UCSD-AML1 (cell line): ENCODE data around the gene POLG.

ENCODE experiments used
- DNase-seq: peaks from one replicate; lab custom pipeline; 2025; ENCODE audit not compliant: unreplicated experiment; lab: John Stamatoyannopoulos, UW

The POLG gene

DNA sequence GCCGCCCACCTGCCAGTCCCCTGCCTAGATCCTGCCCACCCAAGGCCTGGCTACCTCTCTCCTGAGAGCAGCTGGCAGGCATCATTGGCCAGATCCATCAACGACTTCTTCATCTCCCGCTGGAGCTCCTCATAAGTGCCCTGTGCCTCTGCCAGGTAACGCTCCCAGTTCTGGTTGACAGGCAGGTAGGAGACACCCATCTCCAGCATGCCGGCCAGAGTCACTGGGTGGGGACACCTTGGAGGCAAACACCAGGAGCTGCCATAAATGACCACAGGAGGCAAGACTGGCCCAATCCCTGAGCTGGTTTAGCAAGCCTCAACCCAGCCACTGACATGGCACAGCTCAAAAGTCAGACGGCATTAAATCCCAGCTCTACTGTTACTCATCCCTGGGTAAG, 7.5 kb downstream of the POLG start:
- no peak for DNase-seq

DNA sequence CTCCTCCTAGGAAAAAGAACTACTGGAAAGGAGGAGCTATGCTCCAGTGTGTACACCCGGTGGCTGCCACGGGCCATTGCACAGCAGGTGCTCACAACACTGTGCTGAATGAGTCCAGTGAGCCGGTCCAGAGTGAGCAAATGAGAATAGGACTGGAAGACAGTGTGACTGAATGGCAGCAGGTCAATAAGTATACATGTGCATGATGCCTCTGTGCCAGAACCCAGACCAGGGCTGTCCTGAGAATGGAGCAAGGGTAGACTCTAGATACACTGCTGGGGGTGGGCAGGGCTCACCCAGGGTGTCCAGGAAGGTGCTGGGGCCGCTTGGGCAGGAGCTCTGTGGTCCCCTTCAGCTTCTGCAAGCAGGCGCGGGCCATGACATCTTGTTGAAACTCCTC, 8.3 kb downstream of the POLG start:
- no peak for DNase-seq

- no peak for DNase-seq
Measured at GRCh38 chr15:89325039-89325803, 9.4 kb downstream of the POLG start.

DNA sequence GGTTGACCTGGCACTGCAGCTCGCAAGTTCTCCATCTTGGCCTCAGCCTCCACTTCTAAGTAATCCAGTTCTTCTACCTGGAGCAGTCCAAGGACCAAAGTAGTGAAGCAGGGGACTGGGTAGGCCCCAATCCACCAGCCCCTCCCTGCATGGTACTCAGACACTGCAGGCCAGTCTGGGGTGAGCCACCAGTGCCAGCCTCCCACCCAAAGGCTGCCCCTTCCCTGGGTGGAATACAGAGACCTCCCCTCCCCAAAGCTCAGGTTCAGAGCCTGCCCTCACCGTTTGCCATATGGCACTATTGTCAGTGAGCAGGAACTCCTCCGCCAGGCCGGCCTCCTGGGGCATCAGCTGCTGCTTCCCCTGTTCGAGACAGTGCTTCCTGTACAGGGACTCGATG, 10.8 kb downstream of the POLG start:
- DNase-seq: no peak

DNA sequence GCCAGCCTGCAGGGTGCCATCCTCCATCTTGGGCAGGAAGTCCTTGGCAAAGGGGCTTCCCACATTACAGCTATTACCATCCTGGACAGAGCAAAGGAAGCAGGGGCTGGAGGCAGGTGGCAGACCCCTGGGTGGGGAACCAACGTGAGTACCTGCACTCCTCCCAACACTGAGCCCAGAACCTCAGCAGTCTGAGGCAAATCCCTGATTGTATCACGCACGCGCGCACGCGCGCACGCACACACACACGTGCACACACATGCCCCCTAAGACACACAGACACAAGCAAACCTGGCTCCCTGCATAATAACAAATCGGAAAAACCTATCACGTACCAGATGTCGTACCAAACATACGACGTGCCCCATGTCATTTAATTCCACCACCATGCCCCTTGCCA, 11.8 kb downstream of the POLG start:
- DNase-seq: no peak

- DNase-seq: no peak
Measured at GRCh38 chr15:89321521-89322410, 12.9 kb downstream of the POLG start.

DNA sequence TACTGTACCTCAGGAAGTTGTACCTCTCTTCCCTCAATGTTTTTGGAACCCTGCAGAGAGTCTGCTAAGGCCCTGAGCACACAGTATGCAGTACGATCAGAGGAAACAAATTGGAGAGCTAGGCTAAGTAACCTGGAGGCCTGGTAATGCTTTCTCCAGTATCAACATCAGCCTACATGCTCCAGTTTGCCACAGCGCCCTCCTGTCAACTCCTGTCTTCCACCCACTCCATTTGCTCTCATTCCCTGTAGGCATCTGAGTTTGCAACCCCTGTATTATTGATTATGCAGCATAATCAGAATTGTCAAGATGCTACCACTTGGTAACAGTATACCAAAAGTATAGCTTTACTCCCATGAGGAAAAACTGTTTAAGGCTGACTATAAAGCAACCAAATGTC, 14.4 kb downstream of the POLG start:
- no peak for DNase-seq

GRCh38 chr15:89319678-89320077, 14.9 kb downstream of the POLG start:
- DNase-seq: no peak

DNA sequence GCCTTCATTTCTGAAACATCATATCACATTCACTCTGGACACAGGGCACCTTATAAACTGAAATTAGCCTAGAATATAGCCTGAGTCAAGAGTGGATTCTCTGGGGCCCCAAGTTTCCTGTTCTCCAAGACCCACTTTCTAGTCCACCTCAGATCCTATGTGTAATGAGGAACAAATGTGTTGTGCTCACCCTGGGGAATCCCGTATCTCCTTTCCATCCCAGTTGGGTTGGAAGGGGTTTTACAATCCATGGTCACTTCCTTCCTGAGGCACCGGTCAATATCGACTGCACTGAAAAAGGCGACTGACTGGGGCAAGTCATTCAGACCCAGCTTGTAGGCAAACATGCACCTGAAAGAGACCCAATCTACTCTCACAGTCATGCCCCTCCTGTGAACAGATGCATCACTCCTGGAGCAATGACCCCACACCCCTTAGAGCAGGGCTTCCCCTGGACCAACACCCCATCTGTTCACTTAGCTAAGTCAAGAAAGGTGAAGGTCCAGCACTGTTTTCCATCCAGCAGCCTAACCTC, 17.4 kb downstream of the POLG start:
- DNase-seq: no peak

GRCh38 chr15:89316504-89316903, 18.1 kb downstream of the POLG start:
- no peak for DNase-seq

DNA sequence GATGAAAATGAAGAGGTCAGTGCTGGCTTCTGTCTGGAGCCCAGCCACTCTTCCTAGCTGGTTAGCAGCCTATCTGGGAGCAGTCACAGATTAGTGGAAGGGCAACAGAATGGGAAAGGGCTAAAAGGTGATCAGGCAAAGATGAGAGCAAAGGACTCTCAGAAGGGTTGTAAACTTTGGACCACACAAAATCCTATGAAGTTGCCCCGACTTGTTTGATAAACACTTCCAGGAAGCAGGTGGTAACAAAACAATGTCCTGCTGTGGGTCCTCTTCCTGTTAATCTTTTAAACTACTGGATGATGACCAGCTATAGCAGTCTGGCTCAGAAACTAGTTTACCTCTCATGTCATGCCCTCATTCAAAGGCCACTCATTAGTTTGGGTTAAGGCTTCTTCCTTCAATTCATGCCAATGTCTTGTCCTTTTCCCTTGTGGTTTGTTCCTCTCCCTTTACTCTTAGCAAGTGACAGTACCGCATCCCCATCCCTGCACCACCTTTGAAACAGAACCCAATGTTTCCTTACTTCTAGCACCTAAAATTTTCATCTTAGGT, 19.2 kb downstream of the POLG start:
- no peak for DNase-seq

- no peak for DNase-seq
Measured at GRCh38 chr15:89309993-89310392, 24.6 kb downstream of the POLG start.

GRCh38 chr15:89308236-89308635, 26.4 kb downstream of the POLG start:
- DNase-seq: no peak

DNA sequence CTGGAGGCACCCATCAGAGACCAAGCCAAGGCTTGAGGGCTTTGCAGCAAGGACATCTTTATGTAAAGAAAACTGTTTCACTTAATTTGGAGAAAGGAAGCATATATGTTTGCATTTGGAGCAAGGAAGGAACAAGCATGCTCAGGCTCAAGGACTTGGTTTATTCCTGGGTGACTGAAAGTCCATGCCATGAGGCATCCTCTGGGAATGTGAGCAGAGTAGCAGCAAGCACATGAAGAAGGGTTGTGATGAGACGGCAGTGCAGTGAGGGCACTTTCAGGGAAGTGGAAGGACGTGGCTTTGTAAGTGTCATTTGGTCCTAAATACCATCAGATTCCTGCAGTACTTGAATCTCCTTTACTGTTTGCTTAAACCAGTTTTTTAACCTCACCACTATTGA, 26.8 kb downstream of the POLG start:
- DNase-seq: no peak

- DNase-seq: no peak
Measured at GRCh38 chr15:89307046-89307587, 27.5 kb downstream of the POLG start.

DNA sequence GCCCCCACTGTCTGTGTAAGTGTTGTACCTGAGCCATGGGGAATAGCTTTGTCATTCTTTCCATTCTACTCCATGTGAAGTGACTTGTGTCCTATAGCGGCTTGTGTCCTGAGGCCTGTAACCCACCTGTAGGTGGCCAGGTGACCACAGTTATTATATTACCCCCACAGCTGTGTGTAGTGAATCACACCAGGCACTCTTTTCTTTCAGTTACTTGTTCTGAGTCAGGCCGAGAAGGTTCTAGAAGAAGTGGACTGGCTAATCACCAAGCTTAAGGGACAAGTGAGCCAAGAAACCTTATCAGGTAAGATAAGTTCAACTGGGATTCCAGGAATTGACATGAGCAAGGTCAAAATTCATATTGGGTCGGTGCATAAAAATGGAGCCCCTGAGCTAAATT, 29.2 kb downstream of the POLG start:
- DNase-seq: no peak

DNA sequence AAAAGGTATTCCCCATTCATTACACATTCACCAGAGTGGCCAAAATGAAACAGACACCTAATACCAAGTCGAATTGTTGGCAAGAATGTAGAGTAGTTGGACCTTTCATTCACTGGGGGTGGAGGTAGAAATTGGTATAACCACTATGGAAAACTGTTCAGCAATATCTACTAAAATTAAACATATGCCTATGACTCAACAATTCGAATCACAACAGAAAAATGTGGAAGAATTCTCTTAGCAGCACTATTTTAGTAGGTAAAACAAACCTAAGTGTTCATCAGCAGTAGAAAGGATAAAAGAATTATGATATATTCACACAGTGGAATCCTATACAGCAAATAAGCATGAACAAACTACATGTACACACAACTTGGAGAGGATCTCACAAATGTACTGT, 30.6 kb downstream of the POLG start:
- DNase-seq: no peak

DNA sequence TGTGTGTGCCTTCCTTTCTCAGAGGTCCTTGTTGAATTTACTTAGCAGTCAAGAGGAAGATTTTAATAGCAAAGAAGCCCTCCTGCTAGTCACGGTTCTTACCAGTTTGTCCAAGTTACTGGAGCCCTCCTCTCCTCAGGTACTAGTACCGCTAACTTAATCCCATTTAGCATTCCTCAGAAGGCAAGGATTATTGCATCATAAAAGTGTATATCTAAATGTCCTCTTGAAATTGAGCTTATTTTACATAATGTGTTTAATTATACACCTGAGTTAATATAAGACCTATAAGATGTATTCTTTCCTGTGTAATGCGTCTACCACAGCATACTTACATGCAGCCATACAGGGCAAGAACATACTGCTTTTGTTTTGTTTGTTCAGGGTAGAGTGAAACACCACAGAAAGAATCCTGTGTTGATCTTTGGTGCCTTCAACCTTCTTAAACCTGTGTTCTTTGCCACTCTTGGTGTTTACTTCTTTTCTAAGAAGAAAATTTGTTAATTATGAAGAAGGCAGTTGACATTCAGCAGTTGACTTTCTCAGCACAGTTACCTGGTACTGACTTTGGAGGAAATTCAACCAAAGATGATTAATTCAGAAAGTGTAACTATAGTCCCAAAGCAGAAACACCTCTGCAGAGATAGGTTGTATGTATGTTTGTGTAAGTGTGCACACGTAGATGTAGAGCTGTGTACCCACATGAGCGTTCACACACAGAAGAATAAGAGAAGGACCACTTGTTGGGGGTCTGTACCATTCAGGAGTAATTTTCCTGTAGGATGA, 33.1 kb downstream of the POLG start:
- no peak for DNase-seq

DNA sequence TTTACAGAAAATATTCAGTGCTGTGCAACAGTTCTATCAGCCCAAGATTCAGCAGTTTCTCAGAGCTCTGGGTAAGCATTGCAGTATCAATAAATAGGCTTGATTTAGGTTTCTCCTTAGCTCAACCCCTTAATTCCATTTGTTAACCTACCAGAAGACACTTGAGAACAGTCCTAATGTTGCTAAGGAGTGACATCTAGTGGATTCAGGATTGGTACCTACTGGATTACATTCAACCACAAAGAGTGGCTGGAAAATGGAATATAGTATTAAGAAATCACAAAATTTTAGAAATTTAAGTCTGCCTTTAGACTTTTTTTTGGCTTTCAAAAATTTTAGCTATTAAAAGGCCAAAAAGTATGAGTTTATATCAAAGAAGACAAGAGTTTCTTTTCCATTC, 34.7 kb downstream of the POLG start:
- DNase-seq: no peak

GRCh38 chr15:89293012-89293411, 41.6 kb downstream of the POLG start:
- no peak for DNase-seq

DNA sequence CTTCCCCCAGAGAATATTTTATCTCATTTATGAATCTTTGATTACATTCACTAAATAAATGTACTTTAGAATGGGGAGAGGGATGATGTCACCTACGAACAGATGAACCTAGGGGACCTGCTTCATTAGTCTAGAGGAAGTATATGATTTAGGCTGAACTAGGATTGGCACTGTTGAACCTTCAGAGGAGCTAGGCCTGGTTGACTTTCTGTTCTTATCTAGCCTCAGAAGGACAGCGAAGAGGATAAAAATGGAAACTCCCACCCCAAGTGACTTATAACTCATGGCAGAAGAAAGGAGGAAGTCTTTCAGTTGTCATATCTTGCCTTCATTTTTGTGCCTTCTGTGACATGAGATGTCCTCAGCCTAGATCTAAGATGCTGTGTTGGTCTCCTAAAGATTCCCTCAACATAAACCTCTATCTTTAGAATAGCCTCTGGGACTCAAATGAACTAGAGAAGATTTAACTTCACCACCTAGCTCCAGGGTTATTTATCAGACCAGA, 42.6 kb downstream of the POLG start:
- no peak for DNase-seq
